GM18505 (cell line): Measurements from ENCODE around the gene PCDH18.

Experiments used
- ATAC-seq: cut with Tn5 transposase; IDR thresholded peaks from one replicate; pipeline ENCODE4 v1.9.1; 2021; ENCODE audit not compliant: unreplicated experiment
- POLR2A ChIP-seq: IDR thresholded peaks from 4 replicates; pipeline ENCODE4 v1.6.1; 2011; ENCODE audit warnings: borderline replicate concordance; ENCODE audit not compliant: insufficient read depth, insufficient read length; ENCODE audit errors: extremely low read depth

PCDH18 gene

GRCh38 chr4:137471895-137472294 is 60.4 kb downstream of the PCDH18 start:
- no peak for TF ChIP-seq POLR2A
- no peak for ATAC-seq

- no peak for ATAC-seq
- no peak for TF ChIP-seq POLR2A
Observed at GRCh38 chr4:137471461-137471860, 60.8 kb downstream of the PCDH18 start.

GRCh38 chr4:137470806-137471205 is 61.5 kb downstream of the PCDH18 start:
- no peak for TF ChIP-seq POLR2A
- no peak for ATAC-seq
